Hindlimb muscle (tissue), 1 donor: ENCODE results near the gene PDZD2. TPM values are rescaled to one million over a fixed set of nuclear protein-coding genes. Genes with fewer than 3 reads are reported as not detected.
A peak's percentile ranks its signal among the peaks of the same experiment; 100 is the strongest.

Experiments used
- DNase-seq: peaks from one replicate; pipeline ENCODE4 v3.0.0-alpha.2; 2013
- polyA plus RNA-seq: library from polyadenylated mRNA; unstranded; fragments of 120-200 nt; gene quantifications from one replicate; pipeline ENCODE4 v1.2.1, GENCODE V29; 2013; ENCODE audit not compliant: insufficient read length

The PDZD2 gene
- polyA plus RNA-seq, 1 donor: 6.1 TPM

GRCh38 chr5:31825518-31826068 is 186.7 kb downstream of the PDZD2 start:
- peak; percentile 58 for DNase-seq

GRCh38 chr5:31827867-31828266 is 188.9 kb downstream of the PDZD2 start:
- DNase-seq: no peak

- no peak for DNase-seq
Observed at GRCh38 chr5:31832966-31833365, 194.0 kb downstream of the PDZD2 start.

GRCh38 chr5:31833710-31834109 is 194.8 kb downstream of the PDZD2 start:
- DNase-seq: no peak

- no peak for DNase-seq
Observed at GRCh38 chr5:31844622-31845345, 205.9 kb downstream of the PDZD2 start.

- no peak for DNase-seq
Observed at GRCh38 chr5:31845361-31845760, 206.4 kb downstream of the PDZD2 start.

- no peak for DNase-seq
Observed at GRCh38 chr5:31846934-31847333, 208.0 kb downstream of the PDZD2 start.

- no peak for DNase-seq
Observed at GRCh38 chr5:31847354-31847753, 208.4 kb downstream of the PDZD2 start.

GRCh38 chr5:31850981-31851689 is 212.2 kb downstream of the PDZD2 start:
- DNase-seq: no peak

- DNase-seq: no peak
Observed at GRCh38 chr5:31853398-31854135, 214.6 kb downstream of the PDZD2 start.

- peak; percentile 45 for DNase-seq
Observed at GRCh38 chr5:31854181-31855133, 215.5 kb downstream of the PDZD2 start.

- peak; percentile 11 for DNase-seq
Observed at GRCh38 chr5:31855134-31856040, 216.5 kb downstream of the PDZD2 start.

- DNase-seq: no peak
Observed at GRCh38 chr5:31859096-31859495, 220.2 kb downstream of the PDZD2 start.

GRCh38 chr5:31860278-31860677 is 221.3 kb downstream of the PDZD2 start:
- no peak for DNase-seq

GRCh38 chr5:31860726-31861433 is 221.9 kb downstream of the PDZD2 start:
- no peak for DNase-seq

GRCh38 chr5:31861601-31862000 is 222.7 kb downstream of the PDZD2 start:
- DNase-seq: no peak

GRCh38 chr5:31863991-31864411 is 225.1 kb downstream of the PDZD2 start:
- no peak for DNase-seq

- DNase-seq: no peak
Observed at GRCh38 chr5:31866166-31866565, 227.2 kb downstream of the PDZD2 start.

- DNase-seq: no peak
Observed at GRCh38 chr5:31867219-31867618, 228.3 kb downstream of the PDZD2 start.

GRCh38 chr5:31880449-31880848 is 241.5 kb downstream of the PDZD2 start:
- DNase-seq: peak; percentile 11
